MM.1S (cell line): ENCODE results near the gene SLC40A1.

ENCODE experiments used
- DNase-seq: peaks from one replicate; pipeline ENCODE4 v3.0.0-alpha.2; 2015
- H2AFZ ChIP-seq: fragments of 300-600 bp; sonication (generic); 2 replicates; pipeline ENCODE4 v1.6.0; 2016; ENCODE audit warnings: antibody characterized with exemption, low read length
- H3F3A ChIP-seq: fragments of 300-600 bp; sonication (generic); 2 replicates; pipeline ENCODE4 v1.6.1; 2016; ENCODE audit warnings: mild to moderate bottlenecking, antibody characterized with exemption, low read length, moderate library complexity, mixed read lengths; ENCODE audit not compliant: insufficient read depth
- H3K27ac ChIP-seq: fragments of 300-600 bp; sonication (generic); 2 replicates; pipeline ENCODE4 v1.5.1; 2016; ENCODE audit warnings: mild to moderate bottlenecking, low read length
- H3K27me3 ChIP-seq: fragments of 300-600 bp; sonication (generic); replicated peaks from 2 replicates; pipeline ENCODE4 v1.6.0; 2016; ENCODE audit warnings: low read length; ENCODE audit not compliant: insufficient read depth
- H3K36me3 ChIP-seq: fragments of 300-600 bp; sonication (generic); replicated peaks from 2 replicates; pipeline ENCODE4 v1.6.1; 2016; ENCODE audit warnings: mild to moderate bottlenecking, low read length, mixed read lengths; ENCODE audit not compliant: insufficient read depth
- H3K4me1 ChIP-seq: fragments of 300-600 bp; sonication (generic); 2 replicates; pipeline ENCODE4 v1.6.1; 2016; ENCODE audit warnings: low read length, mixed read lengths
- H3K4me2 ChIP-seq: fragments of 300-600 bp; sonication (generic); 2 replicates; pipeline ENCODE4 v1.6.0; 2016; ENCODE audit warnings: low read depth, low read length
- H3K4me3 ChIP-seq: fragments of 300-600 bp; sonication (generic); 2 replicates; pipeline ENCODE4 v1.5.1; 2016; ENCODE audit warnings: low read length, mixed read lengths
- H3K79me2 ChIP-seq: fragments of 300-600 bp; sonication (generic); 2 replicates; pipeline ENCODE4 v1.6.1; 2016; ENCODE audit warnings: mixed run types, low read length, mixed read lengths
- H3K9ac ChIP-seq: fragments of 300-600 bp; sonication (generic); 2 replicates; pipeline ENCODE4 v1.6.1; 2016; ENCODE audit warnings: low read length, mixed read lengths
- H3K9me2 ChIP-seq: fragments of 300-600 bp; sonication (generic); replicated peaks from 2 replicates; pipeline ENCODE4 v1.6.1; 2016; ENCODE audit warnings: mild to moderate bottlenecking, low read length, mixed read lengths; ENCODE audit not compliant: insufficient read depth
- H3K9me3 ChIP-seq: fragments of 300-600 bp; sonication (generic); replicated peaks from 2 replicates; pipeline ENCODE4 v1.6.1; 2016; ENCODE audit warnings: mild to moderate bottlenecking, low read length, mixed read lengths; ENCODE audit not compliant: insufficient read depth
- H4K20me1 ChIP-seq: fragments of 300-600 bp; sonication (generic); 2 replicates; pipeline ENCODE4 v1.6.1; 2016; ENCODE audit warnings: mild to moderate bottlenecking, low read length, moderate library complexity, mixed read lengths; ENCODE audit not compliant: insufficient read depth
- CTCF ChIP-seq: fragments of 300-600 bp; sonication (generic); IDR thresholded peaks from 2 replicates; pipeline ENCODE4 v1.5.1; 2016; ENCODE audit warnings: antibody characterized with exemption, low read length, mixed read lengths
- EZH2 ChIP-seq: fragments of 300-600 bp; sonication (generic); optimal IDR thresholded peaks from 2 replicates; pipeline ENCODE3; 2017; ENCODE audit warnings: low read depth, mild to moderate bottlenecking, antibody characterized with exemption, low read length, mixed read lengths
- EZH2phosphoT487 ChIP-seq: fragments of 300-600 bp; sonication (generic); IDR thresholded peaks from 2 replicates; pipeline ENCODE4 v1.6.1; 2018; ENCODE audit warnings: antibody characterized with exemption, low read length

The SLC40A1 gene

GRCh38 chr2:189623049-189623448 lies 42.5 kb upstream of the SLC40A1 start:
- Histone ChIP-seq H4K20me1 (no peaks in the 10 kb centered on the region), H3K9me3 (no peaks in the 10 kb centered on the region), H3K4me1 (no peaks in the 10 kb centered on the region), H3K27ac (no peak overlapping the region), H3K9me2 (no peaks in the 10 kb centered on the region), H3F3A (no peaks in the 10 kb centered on the region), H3K79me2 (no peaks in the 10 kb centered on the region), H3K4me3 (no peak overlapping the region), H3K9ac (no peak overlapping the region), H2AFZ (no peak overlapping the region), H3K27me3 (no peaks in the 10 kb centered on the region), H3K4me2 (no peak overlapping the region), H3K36me3 (no peaks in the 10 kb centered on the region)
- DNase-seq: no peak
- TF ChIP-seq EZH2 (no peak), CTCF (no peak), EZH2phosphoT487 (no peak)

GRCh38 chr2:189621781-189622180 lies 41.2 kb upstream of the SLC40A1 start:
- no peaks in the 10 kb centered on the region for H4K20me1 ChIP-seq
- no peak overlapping the region for H3K4me3 ChIP-seq
- no peaks in the 10 kb centered on the region for H3K9me3 ChIP-seq
- H3K79me2 ChIP-seq: no peaks in the 10 kb centered on the region
- no peak overlapping the region for H3K4me2 ChIP-seq
- no peak for DNase-seq
- H3K27me3 ChIP-seq: no peaks in the 10 kb centered on the region
- H3K36me3 ChIP-seq: no peaks in the 10 kb centered on the region
- no peak overlapping the region for H2AFZ ChIP-seq
- no peak overlapping the region for H3K27ac ChIP-seq
- H3K9ac ChIP-seq: no peak overlapping the region
- no peaks in the 10 kb centered on the region for H3K9me2 ChIP-seq
- no peak for TF ChIP-seq EZH2
- no peak for TF ChIP-seq EZH2phosphoT487
- TF ChIP-seq CTCF: no peak
- H3K4me1 ChIP-seq: no peaks in the 10 kb centered on the region
- H3F3A ChIP-seq: no peaks in the 10 kb centered on the region

GRCh38 chr2:189618197-189618596 lies 37.6 kb upstream of the SLC40A1 start:
- no peaks in the 10 kb centered on the region for H4K20me1 ChIP-seq
- H3K27me3 ChIP-seq: no peaks in the 10 kb centered on the region
- H3K4me3 ChIP-seq: no peak overlapping the region
- no peak overlapping the region for H3K27ac ChIP-seq
- H3F3A ChIP-seq: 0 out of 2 replicates have a peak, but pooled peaks cover 3% of the 10 kb centered on the region
- no peaks in the 10 kb centered on the region for H3K9me3 ChIP-seq
- no peak overlapping the region for H2AFZ ChIP-seq
- no peak for DNase-seq
- H3K9me2 ChIP-seq: no peaks in the 10 kb centered on the region
- no peak overlapping the region for H3K9ac ChIP-seq
- peaks cover 8% of the 10 kb centered on the region for H3K4me1 ChIP-seq
- no peak for TF ChIP-seq CTCF
- no peak for TF ChIP-seq EZH2
- TF ChIP-seq EZH2phosphoT487: no peak
- no peaks in the 10 kb centered on the region for H3K79me2 ChIP-seq
- H3K4me2 ChIP-seq: no peak overlapping the region
- H3K36me3 ChIP-seq: no peaks in the 10 kb centered on the region
